Natural killer cell (primary cell): ENCODE data around the gene NOL4L. TPM values are rescaled to one million over a fixed set of nuclear protein-coding genes. Genes with fewer than 3 reads are reported as not detected.

Experiments
- ATAC-seq, 3 donors: fragments of 150-1000 bp in 2 of 3; fragments of 200-7000 bp in 1 of 3; cut with Tn5 transposase; 1 replicate in 1 of 3; 2 replicates in 2 of 3; pipeline ENCODE4 v1.10.0; 2021; ENCODE audit warnings: mild to moderate bottlenecking in 2 of 3, moderate library complexity in 2 of 3
- DNase-seq, 2 donors: peaks; one replicate each; pipeline versions ENCODE4 v3.0.0 to v3.0.0-alpha.2; 2013 to 2021; ENCODE audit warnings: mixed read lengths in 1 of 2
- H3K27ac ChIP-seq: one replicate; pipeline ENCODE4 v1.5.1; 2013; ENCODE audit warnings: mild to moderate bottlenecking, low read length
- H3K27me3 ChIP-seq: one replicate; pipeline ENCODE4 v1.6.1; 2013; ENCODE audit warnings: low read length; ENCODE audit not compliant: control insufficient read depth, insufficient read depth
- H3K36me3 ChIP-seq: one replicate; pipeline ENCODE4 v1.6.1; 2013; ENCODE audit warnings: low read length; ENCODE audit not compliant: control insufficient read depth, insufficient read depth
- H3K4me1 ChIP-seq: one replicate; pipeline ENCODE4 v1.6.1; 2013; ENCODE audit warnings: low read length; ENCODE audit not compliant: control insufficient read depth, insufficient read depth
- H3K4me3 ChIP-seq: one replicate; pipeline ENCODE4 v1.5.1; 2013; ENCODE audit warnings: low read length
- H3K9me3 ChIP-seq: one replicate; pipeline ENCODE4 v1.6.1; 2013; ENCODE audit warnings: low read length; ENCODE audit not compliant: control insufficient read depth, insufficient read depth
- H3K27ac Mint-ChIP-seq, 2 donors: one replicate each; pipeline ENCODE4 v1.8.0; 2022; ENCODE audit warnings: mild to moderate bottlenecking in 2 of 2, mixed read lengths in 2 of 2, moderate library complexity in 1 of 2
- H3K27me3 Mint-ChIP-seq, 2 donors: one replicate each; pipeline ENCODE4 v1.8.0; 2022; ENCODE audit warnings: low read depth in 2 of 2, mixed read lengths in 2 of 2
- H3K36me3 Mint-ChIP-seq: one replicate; pipeline ENCODE4 v1.8.0; 2022; ENCODE audit warnings: mixed read lengths
- H3K4me1 Mint-ChIP-seq, 2 donors: one replicate each; pipeline ENCODE4 v1.8.0; 2022; ENCODE audit warnings: mixed read lengths in 2 of 2
- H3K4me3 Mint-ChIP-seq: one replicate; pipeline ENCODE4 v1.8.0; 2022; ENCODE audit warnings: mild to moderate bottlenecking, moderate library complexity, mixed read lengths
- H3K9me3 Mint-ChIP-seq, 2 donors: one replicate each; pipeline ENCODE4 v1.8.0; 2022; ENCODE audit warnings: mixed read lengths in 2 of 2
- WGBS: methylation state at CpG from one replicate; pipeline ENCODE4 v1.1.7; 2013; ENCODE audit warnings: missing lambda C conversion rate; ENCODE audit not compliant: insufficient coverage; 5-methylcytosine and 5-hydroxymethylcytosine counted together
- intact Hi-C: fragments of 100-400 bp; cut with micrococcal nuclease; formaldehyde crosslinking; loops from one replicate; pipeline ENCODE4 v1.14.2; 2022
- total RNA-seq, 4 donors: library from RNA; stranded (reverse); fragments of 120-200 nt in 1 of 4; gene quantifications; one replicate each; pipeline versions ENCODE4 v1.2.3 to v1.2.4, GENCODE V29; 2013 to 2022
- TF ChIP-seq, protein P1 (sequence below): fragments of 200-600 bp; IDR thresholded peaks from one replicate; pipeline ENCODE4 v1.8.0; 2022; ENCODE audit warnings: antibody characterized with exemption

The NOL4L gene
- total RNA-seq, 3 donors from 2014 or later (not counting 1 experiment from before 2014, with no cell fraction given): 101 to 136 (median 114) TPM

DNA sequence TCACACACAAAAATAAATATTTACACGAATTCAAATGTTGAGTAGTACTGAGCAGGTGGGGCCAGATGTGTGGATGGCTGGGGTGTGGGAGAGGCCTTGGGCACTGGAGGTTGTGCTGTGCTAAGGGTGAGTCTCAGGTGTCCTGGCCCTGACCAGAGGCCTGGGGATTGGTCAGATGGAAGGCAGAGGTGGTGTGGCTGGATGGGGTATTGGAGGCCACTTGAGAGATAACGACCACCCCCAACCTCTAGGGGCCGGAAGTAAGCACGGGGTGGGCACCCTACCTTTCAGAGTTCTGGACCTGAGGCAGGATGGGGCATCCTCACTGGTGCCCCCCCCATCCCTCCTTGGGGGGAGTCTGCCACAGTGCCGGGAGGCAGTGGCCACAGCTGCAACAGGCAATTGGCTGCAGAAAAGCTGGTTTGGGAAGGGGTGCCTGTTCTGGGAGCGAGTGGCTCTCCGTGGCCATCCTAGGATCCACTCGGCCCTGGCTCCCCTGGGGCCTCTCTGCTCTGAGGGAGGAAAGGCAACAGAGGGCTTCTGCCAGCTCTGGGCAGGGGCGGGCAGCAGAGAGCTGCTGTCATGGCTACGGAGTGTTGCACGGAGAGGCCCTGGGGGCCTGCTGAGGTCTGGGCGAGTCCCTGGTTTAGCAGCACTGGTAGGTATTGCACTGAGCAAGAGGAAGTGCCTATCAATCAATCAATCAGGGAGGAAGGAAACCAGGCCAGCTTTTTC lies 139.4 kb downstream of the NOL4L start:
- Mint-ChIP-seq H3K4me1 (peaks cover 36 to 41% of the 10 kb centered on the region in 2 donors), H3K27ac (peak overlapping the region; percentile 70 to 82), H3K36me3 (no peaks in the 10 kb centered on the region), H3K9me3 (no peaks in the 10 kb centered on the region), H3K4me3 (no peak overlapping the region), H3K27me3 (no peaks in the 10 kb centered on the region)
- no peak overlapping the region for H3K27ac ChIP-seq
- H3K4me1 ChIP-seq: peaks cover 10% of the 10 kb centered on the region
- 69% methylated on average over 11 of the region's 12 CpGs for WGBS
- intact Hi-C loops: no loop called here
- peak in 1 of 2 donors; percentile 38 for DNase-seq
- ATAC-seq: peak in 2 of 3 donors; percentile 19 to 38
- no peaks in the 10 kb centered on the region for H3K27me3 ChIP-seq
- H3K36me3 ChIP-seq: peaks cover 55% of the 10 kb centered on the region
- H3K9me3 ChIP-seq: no peaks in the 10 kb centered on the region
- TF ChIP-seq, protein P1, sequence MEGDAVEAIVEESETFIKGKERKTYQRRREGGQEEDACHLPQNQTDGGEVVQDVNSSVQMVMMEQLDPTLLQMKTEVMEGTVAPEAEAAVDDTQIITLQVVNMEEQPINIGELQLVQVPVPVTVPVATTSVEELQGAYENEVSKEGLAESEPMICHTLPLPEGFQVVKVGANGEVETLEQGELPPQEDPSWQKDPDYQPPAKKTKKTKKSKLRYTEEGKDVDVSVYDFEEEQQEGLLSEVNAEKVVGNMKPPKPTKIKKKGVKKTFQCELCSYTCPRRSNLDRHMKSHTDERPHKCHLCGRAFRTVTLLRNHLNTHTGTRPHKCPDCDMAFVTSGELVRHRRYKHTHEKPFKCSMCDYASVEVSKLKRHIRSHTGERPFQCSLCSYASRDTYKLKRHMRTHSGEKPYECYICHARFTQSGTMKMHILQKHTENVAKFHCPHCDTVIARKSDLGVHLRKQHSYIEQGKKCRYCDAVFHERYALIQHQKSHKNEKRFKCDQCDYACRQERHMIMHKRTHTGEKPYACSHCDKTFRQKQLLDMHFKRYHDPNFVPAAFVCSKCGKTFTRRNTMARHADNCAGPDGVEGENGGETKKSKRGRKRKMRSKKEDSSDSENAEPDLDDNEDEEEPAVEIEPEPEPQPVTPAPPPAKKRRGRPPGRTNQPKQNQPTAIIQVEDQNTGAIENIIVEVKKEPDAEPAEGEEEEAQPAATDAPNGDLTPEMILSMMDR: no peak
- H3K4me3 ChIP-seq: no peak overlapping the region

DNA sequence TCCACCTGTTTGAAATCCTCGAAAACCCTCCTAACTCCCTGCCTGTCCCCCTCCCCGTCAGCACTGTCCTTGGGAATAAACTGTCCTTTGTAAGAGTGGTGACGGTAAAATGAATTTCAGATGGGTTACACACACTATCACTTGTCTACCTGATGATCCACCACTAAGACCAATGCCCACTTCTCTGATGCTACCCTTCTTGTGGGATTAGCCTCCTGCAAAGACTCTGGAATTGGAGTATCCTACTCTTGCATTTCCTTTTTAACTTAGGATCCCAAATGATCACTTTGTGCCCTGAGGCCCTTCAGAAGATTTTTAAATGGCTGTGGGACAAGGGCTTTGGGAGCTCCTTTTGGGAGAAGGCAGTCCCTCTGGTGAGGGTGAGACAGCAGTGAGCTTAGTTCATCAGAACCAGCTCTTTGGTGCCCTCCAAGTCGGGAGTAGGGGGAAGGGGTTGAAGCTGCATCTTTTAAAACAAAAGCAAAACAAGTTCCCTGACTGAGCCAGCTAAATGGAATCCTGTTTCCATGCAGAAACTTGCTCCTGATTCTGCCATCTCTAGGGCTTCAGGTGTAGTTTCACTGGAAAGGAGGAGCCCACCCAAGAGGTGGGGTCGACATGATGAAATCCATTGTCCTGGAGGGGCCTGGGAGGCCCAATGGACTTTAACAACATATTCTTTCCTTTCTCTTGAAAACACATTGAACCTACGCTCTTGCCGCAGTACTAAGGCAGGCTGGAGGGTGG lies 140.5 kb downstream of the NOL4L start:
- no peak for DNase-seq
- Histone ChIP-seq H3K4me3 (no peak overlapping the region), H3K27me3 (no peaks in the 10 kb centered on the region), H3K36me3 (peaks cover 54% of the 10 kb centered on the region), H3K27ac (no peak overlapping the region), H3K4me1 (peaks cover 11% of the 10 kb centered on the region), H3K9me3 (no peaks in the 10 kb centered on the region)
- TF ChIP-seq, protein P1: no peak
- peaks cover 39 to 45% of the 10 kb centered on the region in 2 donors for H3K4me1 Mint-ChIP-seq
- no peak for ATAC-seq
- H3K4me3 Mint-ChIP-seq: no peak overlapping the region
- no peaks in the 10 kb centered on the region for H3K36me3 Mint-ChIP-seq
- no peaks in the 10 kb centered on the region for H3K9me3 Mint-ChIP-seq
- H3K27me3 Mint-ChIP-seq: no peaks in the 10 kb centered on the region
- intact Hi-C loops: no loop called here
- peak overlapping the region; percentile 70 to 82 for H3K27ac Mint-ChIP-seq
- WGBS: 93% methylated on average over 7 of the region's 7 CpGs

DNA sequence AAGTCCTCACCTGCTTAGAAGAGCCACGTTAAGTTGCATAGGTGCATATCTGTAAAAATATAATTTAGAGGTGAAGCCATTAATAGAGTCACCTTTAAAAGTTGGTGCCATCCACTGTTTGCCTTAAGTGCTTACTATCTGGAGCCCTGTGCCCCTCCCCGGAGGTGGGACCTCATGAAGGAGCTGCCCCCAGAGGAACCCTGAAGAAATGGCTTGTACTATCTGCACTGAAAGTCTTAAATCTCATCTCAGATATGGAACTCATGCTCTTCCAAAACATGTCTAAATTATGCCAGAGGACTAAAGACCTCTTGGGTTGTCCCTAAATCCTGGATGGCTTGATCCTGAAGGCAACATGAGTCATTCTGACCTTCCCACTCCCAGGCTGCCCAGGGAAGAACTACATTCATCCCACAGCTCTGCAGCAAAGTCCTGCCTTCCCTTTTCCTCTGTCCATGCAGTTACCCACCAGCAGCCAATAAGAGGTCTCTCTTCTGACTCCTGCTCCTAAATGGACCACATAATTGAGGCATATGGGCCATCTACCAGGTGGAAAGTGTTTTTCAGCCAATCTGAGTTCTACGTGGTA lies 141.7 kb downstream of the NOL4L start:
- H3K4me1 ChIP-seq: peaks cover 18% of the 10 kb centered on the region
- no peak overlapping the region for H3K4me3 ChIP-seq
- Mint-ChIP-seq H3K9me3 (no peaks in the 10 kb centered on the region), H3K4me3 (no peak overlapping the region), H3K27ac (peak overlapping the region; percentile 70 to 82), H3K4me1 (peaks cover 45 to 51% of the 10 kb centered on the region in 2 donors), H3K27me3 (no peaks in the 10 kb centered on the region), H3K36me3 (no peaks in the 10 kb centered on the region)
- no peaks in the 10 kb centered on the region for H3K9me3 ChIP-seq
- intact Hi-C loops: no loop called here
- no peaks in the 10 kb centered on the region for H3K27me3 ChIP-seq
- 78% methylated on average over 3 of the region's 3 CpGs for WGBS
- H3K36me3 ChIP-seq: peaks cover 43% of the 10 kb centered on the region
- TF ChIP-seq, protein P1: no peak
- ATAC-seq: no peak
- peak in 1 of 2 donors; percentile 41 for DNase-seq
- no peak overlapping the region for H3K27ac ChIP-seq
